Inflammatory macrophage treated with lipopolysaccharide for 4 hours (primary cell): Measurements from ENCODE around the gene PWWP2B.

ENCODE experiments used
- DNase-seq: peaks from one replicate; pipeline ENCODE4 v3.0.0-alpha.2; 2020

Gene PWWP2B

GRCh38 chr10:132449051-132449810, 52.2 kb downstream of the PWWP2B start:
- peak; percentile 35 for DNase-seq

GRCh38 chr10:132449811-132450181, 52.8 kb downstream of the PWWP2B start:
- DNase-seq, result no peak

- DNase-seq, result no peak
These were observed 53.4 kb downstream of the PWWP2B start for GRCh38 chr10:132450466-132450824.

GRCh38 chr10:132450825-132451505, 54.0 kb downstream of the PWWP2B start:
- no peak for DNase-seq

- no peak for DNase-seq
These were observed 54.7 kb downstream of the PWWP2B start for GRCh38 chr10:132451506-132452215.

GRCh38 chr10:132452216-132452650, 55.2 kb downstream of the PWWP2B start:
- peak; percentile 32 for DNase-seq

GRCh38 chr10:132452651-132453469, 55.9 kb downstream of the PWWP2B start:
- DNase-seq, result peak; percentile 82

- DNase-seq, result no peak
These were observed 56.5 kb downstream of the PWWP2B start for GRCh38 chr10:132453470-132453861.

- no peak for DNase-seq
These were observed 57.5 kb downstream of the PWWP2B start for GRCh38 chr10:132454296-132455198.

- no peak for DNase-seq
These were observed 58.5 kb downstream of the PWWP2B start for GRCh38 chr10:132455441-132455971.

- DNase-seq, result no peak
These were observed 59.2 kb downstream of the PWWP2B start for GRCh38 chr10:132455986-132456847.

GRCh38 chr10:132456881-132457280, 59.9 kb downstream of the PWWP2B start:
- no peak for DNase-seq

- no peak for DNase-seq
These were observed 60.5 kb downstream of the PWWP2B start for GRCh38 chr10:132457328-132458070.

GRCh38 chr10:132458071-132458585, 61.1 kb downstream of the PWWP2B start:
- DNase-seq, result no peak

GRCh38 chr10:132458586-132459300, 61.7 kb downstream of the PWWP2B start:
- DNase-seq, result no peak

- no peak for DNase-seq
These were observed 62.5 kb downstream of the PWWP2B start for GRCh38 chr10:132459301-132460003.

- DNase-seq, result no peak
These were observed 63.1 kb downstream of the PWWP2B start for GRCh38 chr10:132460071-132460470.

GRCh38 chr10:132460691-132461090, 63.7 kb downstream of the PWWP2B start:
- DNase-seq, result no peak
